ENCODE measurements around the gene RNF40. TPM values are rescaled to one million over a fixed set of nuclear protein-coding genes. Genes with fewer than 3 reads are reported as not detected.

Gene RNF40
- total and polyA plus RNA-seq, 2 of the 8 experiments (the other 6 are each of a cell fraction or from before 2014, with no cell fraction given), result 38.5 to 68.7 TPM

DNA sequence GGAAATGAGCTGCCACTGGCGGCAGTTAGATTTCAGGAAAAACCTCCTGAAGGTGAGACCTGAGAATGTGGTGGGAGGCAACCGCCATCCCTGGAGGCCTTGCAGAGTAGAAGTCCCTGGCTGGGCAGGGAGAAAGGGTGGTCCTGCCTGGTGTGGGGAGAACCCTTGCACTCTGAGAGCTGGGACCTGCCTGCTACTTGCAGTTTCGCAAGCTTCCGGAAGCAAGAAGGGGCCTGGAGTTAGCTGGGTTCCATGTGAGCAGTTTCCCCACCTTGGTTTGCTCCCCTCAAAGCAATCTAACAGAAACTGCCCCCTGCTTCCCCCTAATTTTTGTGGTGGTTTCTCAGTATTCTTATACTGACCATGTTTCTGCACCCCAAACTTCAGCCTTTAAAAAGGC lies 18.4 kb downstream of the RNF40 start:
- Histone ChIP-seq H3K79me2 (ENCODE audit: control insufficient read depth in 1 of 2, insufficient read depth in 2 of 2, low read length in 2 of 2) (peaks cover 0 to 8% of the 10 kb centered on the region in 2 experiments; a peak in 2 of 4 replicates), H3K4ac (replicated peaks; ENCODE audit: insufficient read length, low read depth, low read length) (no peak overlapping the region), H3K14ac (ENCODE audit: insufficient read length) (no peak overlapping the region), H2BK15ac (ENCODE audit: low read length) (no peak overlapping the region), H2BK120ac (replicated peaks; ENCODE audit: low read depth, low read length) (no peak overlapping the region), H3K4me3 (ENCODE audit: extremely low read depth in 1 of 4, insufficient read depth in 2 of 4, low read depth in 3 of 4, low read length in 4 of 4) (no peak overlapping the region), H2BK5ac (ENCODE audit: low read depth, low read length) (no peak overlapping the region), H4K5ac (ENCODE audit: insufficient read length, low read depth, low read length) (no peak overlapping the region), H2AK5ac (ENCODE audit: low read depth, low read length) (no peak overlapping the region), H4K91ac (replicated peaks; ENCODE audit: insufficient read length, low read length) (no peak overlapping the region), H3K56ac (replicated peaks; ENCODE audit: insufficient read length, low read depth, low read length) (no peak overlapping the region), H3K18ac (ENCODE audit: extremely low read depth, low read length) (no peak overlapping the region), H3K9me3 (ENCODE audit: insufficient read depth in 2 of 2, low read depth in 1 of 2, low read length in 1 of 2) (no peaks in the 10 kb centered on the region), H2BK12ac (ENCODE audit: low read depth, low read length) (no peak overlapping the region), H3K79me1 (ENCODE audit: low read depth, low read length) (peaks cover 2% of the 10 kb centered on the region), H4K20me1 (replicated peaks in 1 of 2; ENCODE audit: control insufficient read depth in 1 of 2, insufficient read depth in 2 of 2, low read length in 2 of 2) (peaks cover 0 to 9% of the 10 kb centered on the region in 2 experiments), H3K27me3 (replicated peaks in 1 of 4; ENCODE audit: control insufficient read depth in 3 of 4, extremely low read depth in 1 of 4, insufficient read depth in 3 of 4, low read length in 3 of 4) (no peaks in the 10 kb centered on the region; a peak in 1 of 7 replicates), H3K4me2 (ENCODE audit: insufficient read depth in 1 of 2, low read depth in 2 of 2, low read length in 2 of 2) (no peak overlapping the region), H3K9ac (replicated peaks in 1 of 4; ENCODE audit: extremely low read depth in 1 of 4, low read depth in 3 of 4, low read length in 3 of 4) (no peak overlapping the region), H4K8ac (ENCODE audit: extremely low read depth, insufficient read depth, low read length) (no peak overlapping the region), H2BK20ac (ENCODE audit: low read length) (no peak overlapping the region), H3K4me1 (replicated peaks in 1 of 4; ENCODE audit: control insufficient read depth in 3 of 4, insufficient read depth in 4 of 4, low read length in 3 of 4) (peaks cover 0 to 11% (median 3%) of the 10 kb centered on the region in 4 experiments; a peak in 5 of 7 replicates), H3K23me2 (ENCODE audit: low read depth, low read length) (peaks cover 4% of the 10 kb centered on the region; the same call in 1 of the 2 replicates), H3K27ac (ENCODE audit: low read depth, low read length) (no peak overlapping the region), H3K36me3 (ENCODE audit: control insufficient read depth in 2 of 4, insufficient read depth in 4 of 4, low read length in 3 of 4) (peaks cover 11 to 25% (median 17%) of the 10 kb centered on the region in 4 experiments; a peak in 6 of 8 replicates), H3K23ac (ENCODE audit: insufficient read length) (no peak overlapping the region), H2AFZ (ENCODE audit: low read length) (no peak overlapping the region)
- TF ChIP-seq BACH1 (IDR thresholded peaks at IDR 0.05; ENCODE audit: low read length) (no peak), RBBP5 (IDR thresholded peaks at IDR 0.05; ENCODE audit: borderline replicate concordance, low read depth, low read length) (no peak), SIRT6 (IDR thresholded peaks at IDR 0.05; ENCODE audit: low read length) (no peak), EP300 (IDR thresholded peaks at IDR 0.05; ENCODE audit: borderline replicate concordance in 1 of 2, low read depth in 2 of 2, low read length in 2 of 2) (no peak), RAD21 (IDR thresholded peaks at IDR 0.05 in 1 of 2, conservative IDR thresholded peaks at IDR 0.05 in 1 of 2; ENCODE audit: low read depth in 2 of 2, low read length in 2 of 2) (no peak), PHF8 (conservative IDR thresholded peaks at IDR 0.05; ENCODE audit: low read depth, low read length) (no peak), EZH2 (IDR thresholded peaks at IDR 0.05; ENCODE audit: low read depth, low read length, severe bottlenecking) (no peak), TAF1 (IDR thresholded peaks at IDR 0.05; ENCODE audit: low read depth, low read length) (no peak), TCF12 (IDR thresholded peaks at IDR 0.05; ENCODE audit: low read depth, low read length) (no peak), EGR1 (IDR thresholded peaks at IDR 0.05; ENCODE audit: borderline replicate concordance, low read depth, low read length) (no peak)
- DNase-seq (ENCODE audit: low read depth in 1 of 2, low spot score in 2 of 2) (no peak), FAIRE-seq (no peak)
- ChIA-PET CTCF (ENCODE audit: partially characterized antibody) (interaction anchor here (0.6 to 1.0 kb wide), 4 partner anchors 14 to 120 kb away, joined by 3 read pairs; no protein-coding TSS in a partner anchor), POLR2A (ENCODE audit: partially characterized antibody) (interaction anchor here (0.7 to 2.6 kb wide), 6 partner anchors 10 to 120 kb away, joined by 3 to 9 read pairs (median 4); no protein-coding TSS in a partner anchor)
- WGBS, 2 experiments (ENCODE audit: extremely low coverage in 1 of 2, insufficient coverage in 1 of 2, insufficient read length in 1 of 2, insufficient replicate concordance in 2 of 2, low coverage in 1 of 2, low lambda C conversion rate in 2 of 2, missing lambda C conversion rate in 1 of 2), result 93% methylated on average over 4 of the region's 4 CpGs; no CpG with 5 or more reads in 1 of the 2 experiments

All from H1 (cell line).